ENCODE data around the gene MMP11.
"Not testable (repeated sequence)": the region's sequence is repeated elsewhere in the genome, so short reads cannot be mapped to it uniquely, and the experiment has no call there.

Gene MMP11, protein sequence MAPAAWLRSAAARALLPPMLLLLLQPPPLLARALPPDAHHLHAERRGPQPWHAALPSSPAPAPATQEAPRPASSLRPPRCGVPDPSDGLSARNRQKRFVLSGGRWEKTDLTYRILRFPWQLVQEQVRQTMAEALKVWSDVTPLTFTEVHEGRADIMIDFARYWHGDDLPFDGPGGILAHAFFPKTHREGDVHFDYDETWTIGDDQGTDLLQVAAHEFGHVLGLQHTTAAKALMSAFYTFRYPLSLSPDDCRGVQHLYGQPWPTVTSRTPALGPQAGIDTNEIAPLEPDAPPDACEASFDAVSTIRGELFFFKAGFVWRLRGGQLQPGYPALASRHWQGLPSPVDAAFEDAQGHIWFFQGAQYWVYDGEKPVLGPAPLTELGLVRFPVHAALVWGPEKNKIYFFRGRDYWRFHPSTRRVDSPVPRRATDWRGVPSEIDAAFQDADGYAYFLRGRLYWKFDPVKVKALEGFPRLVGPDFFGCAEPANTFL

DNA sequence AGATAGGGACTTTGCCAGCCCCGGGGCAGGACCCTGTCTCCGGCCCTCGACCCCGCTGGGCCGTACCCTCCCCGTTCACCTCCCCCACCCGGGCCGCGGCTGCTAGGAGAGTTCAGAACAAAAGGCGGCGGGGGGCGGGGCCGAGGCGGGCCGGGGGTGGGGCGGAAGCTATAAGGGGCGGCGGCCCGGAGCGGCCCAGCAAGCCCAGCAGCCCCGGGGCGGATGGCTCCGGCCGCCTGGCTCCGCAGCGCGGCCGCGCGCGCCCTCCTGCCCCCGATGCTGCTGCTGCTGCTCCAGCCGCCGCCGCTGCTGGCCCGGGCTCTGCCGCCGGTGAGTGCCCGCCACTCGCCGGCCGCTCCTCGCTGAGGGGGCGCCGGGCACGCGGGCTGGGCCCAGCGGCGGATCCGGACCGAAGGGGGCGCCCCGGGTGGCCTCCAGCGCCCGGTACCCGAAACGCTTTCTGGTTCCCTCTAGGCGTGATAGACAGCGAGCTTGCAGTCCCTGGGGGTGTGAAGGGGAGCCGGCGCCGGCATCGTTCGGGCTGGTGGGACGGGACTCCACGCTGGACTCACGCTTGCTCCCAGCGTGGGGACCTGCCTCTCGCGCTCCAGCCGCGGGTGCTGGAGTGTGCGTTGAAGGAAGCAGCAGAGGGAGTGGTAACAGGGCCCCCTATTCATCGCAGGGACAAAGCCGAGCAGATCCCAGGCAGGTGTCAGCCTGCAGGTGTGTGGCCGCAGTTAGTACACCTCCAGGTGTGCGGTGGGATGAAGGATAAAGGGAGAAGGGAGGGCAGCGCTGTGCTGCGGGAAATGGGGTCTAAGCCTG lies at the start of gene MMP11:
Gene MMP11, plus strand, starts transcription at position 201 of the 825 bp plus-strand sequence. Its CDS starts 22 bp downstream, at position 223.
- peak; percentile 40 to 66 for DNase-seq

DNA sequence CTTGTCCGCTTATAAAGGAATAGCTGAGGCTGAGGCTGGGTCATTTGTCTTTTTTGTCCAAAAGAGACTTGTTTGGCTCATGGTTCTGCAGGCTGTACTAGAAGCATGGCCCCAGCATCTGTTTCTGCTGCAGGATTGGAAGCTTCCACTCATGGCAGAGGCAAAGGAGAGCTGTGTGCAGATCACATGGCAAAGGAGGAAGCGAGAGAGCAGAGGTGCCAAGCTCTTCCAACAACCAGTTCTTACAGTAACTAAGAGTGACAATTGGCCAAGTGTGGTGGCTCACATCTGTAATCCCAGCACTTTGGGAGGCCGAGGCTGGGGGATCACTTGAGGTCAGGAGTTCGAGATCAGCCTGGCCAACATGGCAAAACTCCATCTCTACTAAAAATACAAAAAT lies 44.5 kb upstream of the MMP11 start:
- DNase-seq, result not testable (repeated sequence)

DNA sequence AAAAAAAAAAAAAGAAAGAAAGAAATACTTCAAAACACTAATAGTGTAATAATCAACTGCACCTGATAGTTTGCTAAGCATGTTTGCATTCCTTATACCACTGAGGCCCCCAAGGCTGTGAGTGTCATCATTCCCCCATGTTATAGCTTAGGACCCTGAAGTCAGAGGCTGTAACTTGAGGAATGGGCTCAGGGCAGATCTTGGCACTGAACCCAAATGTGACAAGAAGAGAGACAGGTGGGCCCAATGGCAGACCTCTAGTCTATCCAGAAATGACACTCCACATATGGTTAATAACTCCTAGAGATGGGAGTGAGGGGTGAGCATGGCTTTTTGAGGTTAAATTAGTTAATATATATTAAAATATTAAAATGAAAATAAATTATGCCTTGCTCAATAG lies 35.0 kb upstream of the MMP11 start:
- no peak for DNase-seq

DNA sequence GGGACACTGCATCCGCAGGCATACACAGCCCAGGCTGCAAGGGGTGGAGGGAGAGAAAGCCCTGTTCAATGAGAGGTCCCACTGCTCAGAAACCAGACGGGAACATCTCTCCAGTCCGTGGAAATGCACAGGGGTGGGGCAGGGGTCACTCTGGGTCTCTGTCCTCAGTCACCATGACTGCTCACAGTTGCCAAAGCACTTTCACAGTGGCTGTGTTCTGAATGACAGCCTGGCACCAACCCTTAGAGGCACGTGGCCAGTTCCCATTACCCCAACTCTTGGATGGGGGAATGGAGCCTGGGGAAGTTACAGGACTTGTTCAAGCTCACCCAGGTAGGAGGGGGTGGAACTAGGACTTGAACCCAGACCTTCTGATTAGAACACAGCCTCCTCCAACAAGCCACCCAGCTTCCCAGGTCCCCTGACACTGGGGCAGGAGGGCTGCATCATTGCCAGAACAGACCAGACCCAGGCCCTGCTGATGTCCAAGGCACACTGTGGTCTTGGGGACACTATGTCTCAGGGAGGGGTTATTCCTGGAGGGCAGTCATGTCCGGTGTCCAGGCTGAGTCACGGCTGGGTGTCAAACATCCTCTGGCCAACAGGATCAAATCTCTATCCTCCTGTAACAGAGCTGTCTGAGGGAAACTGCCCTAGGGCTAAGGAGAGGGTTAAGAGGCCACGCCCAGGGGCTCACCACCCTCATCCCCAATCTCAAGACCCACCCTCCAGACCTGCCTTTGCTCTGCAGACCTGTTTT lies 30.0 kb upstream of the MMP11 start:
- DNase-seq, result no peak

DNA sequence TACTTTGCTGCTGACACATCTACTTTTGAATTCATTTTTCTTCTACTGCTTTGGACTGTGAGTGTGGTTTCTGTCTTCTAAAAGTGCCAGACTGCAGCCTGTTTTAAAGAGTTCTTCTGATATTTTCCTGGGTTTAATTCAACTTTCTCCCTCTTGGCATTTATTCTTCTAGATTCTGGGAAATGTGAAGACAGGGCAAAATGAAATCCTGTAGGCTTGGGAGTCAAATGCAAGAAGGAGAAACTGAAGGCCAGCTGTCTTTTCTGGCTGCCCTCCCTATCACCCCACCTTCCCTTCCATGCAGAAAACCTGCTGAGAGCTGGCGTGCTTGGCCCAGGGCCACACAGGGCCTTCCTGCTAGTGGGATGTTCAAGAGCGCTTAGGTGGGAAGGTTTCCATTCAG lies 29.3 kb upstream of the MMP11 start:
- no peak for DNase-seq

DNA sequence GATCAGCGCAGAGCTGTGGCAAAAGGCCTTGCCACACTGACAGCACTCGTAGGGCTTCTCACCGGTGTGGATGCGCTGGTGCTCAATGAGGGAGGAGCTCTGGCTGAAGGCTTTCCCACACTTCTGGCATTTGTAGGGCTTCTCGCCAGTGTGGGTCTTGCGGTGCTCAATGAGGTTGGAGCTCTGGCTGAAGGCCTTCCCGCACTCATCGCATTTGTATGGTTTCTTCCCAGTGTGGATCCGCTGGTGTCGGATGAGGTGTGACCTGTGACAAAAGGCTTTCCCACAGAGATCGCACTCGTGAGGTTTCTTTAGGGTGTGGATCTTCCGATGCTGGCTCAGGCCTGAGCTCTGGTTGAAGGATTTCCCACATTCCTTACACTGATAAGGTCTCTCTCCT lies 28.6 kb upstream of the MMP11 start:
- DNase-seq, result no peak

DNA sequence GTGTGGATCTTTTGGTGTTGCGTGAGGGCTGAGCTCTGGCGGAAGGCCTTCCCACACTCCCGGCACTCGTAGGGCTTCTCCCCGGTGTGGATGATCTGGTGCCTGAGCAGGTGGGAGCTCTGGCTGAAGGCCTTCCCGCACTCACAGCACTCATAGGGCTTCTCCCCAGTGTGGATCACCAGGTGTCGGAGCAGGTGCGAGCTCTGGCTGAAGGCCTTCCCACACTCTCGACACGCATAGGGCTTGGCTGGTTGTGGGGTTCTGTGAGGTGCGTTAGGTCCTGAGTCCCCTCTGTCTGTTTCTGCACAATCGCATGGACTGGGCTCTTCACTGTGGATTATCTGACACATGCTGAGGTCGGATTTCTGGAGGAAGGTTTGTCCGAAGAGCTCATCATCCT lies 28.2 kb upstream of the MMP11 start:
- no peak for DNase-seq

DNA sequence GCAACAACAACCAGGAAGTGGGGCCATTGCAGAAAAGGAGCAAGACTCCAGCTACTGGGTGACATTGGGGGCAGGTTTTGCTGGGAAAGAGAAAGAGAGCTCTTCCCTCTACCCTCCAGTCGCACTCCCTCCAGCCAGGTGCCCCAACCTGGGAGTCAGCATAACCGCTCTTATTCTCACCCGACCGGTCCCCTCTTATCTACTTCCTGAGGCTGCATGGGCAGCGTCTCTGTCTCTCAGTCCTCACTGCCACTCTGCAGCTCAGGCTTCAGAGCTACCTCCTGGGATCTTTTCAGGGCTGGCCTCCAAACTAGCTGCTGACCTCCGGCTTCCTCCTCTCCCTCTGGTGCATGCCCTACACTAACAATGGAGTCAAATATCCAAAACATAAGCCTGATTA lies 26.9 kb upstream of the MMP11 start:
- no peak for DNase-seq

DNA sequence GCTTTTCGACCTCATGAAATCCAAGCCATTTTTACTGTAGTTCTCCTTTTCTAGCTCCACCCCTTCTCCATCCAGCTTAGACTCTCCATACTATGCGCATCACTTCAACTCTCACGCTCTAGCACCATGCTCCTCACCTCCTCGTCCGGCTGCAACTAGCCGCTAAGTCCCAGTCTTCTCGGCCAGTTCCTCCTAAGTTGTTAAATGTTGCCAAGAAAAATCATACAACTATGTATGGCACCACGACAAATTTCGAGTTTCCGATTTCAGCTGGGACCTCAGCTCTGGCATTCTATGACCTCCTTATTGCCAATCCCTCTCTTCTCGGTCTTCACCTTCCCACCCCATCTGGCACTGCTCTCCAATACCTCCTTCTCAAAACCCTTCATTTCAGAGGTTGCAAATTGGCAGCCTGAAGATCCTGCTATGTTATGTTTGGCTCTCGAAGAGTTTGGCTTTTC lies 22.8 kb upstream of the MMP11 start:
- no peak for DNase-seq

DNA sequence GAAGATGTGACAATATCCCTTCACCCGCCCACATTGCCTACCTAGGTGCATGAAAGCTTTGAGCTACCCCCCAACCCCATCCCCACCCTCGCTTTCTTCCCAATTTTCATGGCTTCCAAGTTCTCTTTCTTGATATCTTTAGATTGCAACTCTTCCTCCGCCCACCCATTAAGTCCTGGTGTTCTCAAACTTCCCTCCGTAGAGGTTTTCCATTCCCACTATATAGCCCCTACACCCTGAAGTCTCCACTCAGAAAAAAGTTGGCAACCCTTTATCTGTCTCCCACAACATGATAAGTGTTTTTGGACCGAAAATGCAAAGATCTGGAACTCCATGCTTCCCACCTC lies 22.3 kb upstream of the MMP11 start:
- no peak for DNase-seq

DNA sequence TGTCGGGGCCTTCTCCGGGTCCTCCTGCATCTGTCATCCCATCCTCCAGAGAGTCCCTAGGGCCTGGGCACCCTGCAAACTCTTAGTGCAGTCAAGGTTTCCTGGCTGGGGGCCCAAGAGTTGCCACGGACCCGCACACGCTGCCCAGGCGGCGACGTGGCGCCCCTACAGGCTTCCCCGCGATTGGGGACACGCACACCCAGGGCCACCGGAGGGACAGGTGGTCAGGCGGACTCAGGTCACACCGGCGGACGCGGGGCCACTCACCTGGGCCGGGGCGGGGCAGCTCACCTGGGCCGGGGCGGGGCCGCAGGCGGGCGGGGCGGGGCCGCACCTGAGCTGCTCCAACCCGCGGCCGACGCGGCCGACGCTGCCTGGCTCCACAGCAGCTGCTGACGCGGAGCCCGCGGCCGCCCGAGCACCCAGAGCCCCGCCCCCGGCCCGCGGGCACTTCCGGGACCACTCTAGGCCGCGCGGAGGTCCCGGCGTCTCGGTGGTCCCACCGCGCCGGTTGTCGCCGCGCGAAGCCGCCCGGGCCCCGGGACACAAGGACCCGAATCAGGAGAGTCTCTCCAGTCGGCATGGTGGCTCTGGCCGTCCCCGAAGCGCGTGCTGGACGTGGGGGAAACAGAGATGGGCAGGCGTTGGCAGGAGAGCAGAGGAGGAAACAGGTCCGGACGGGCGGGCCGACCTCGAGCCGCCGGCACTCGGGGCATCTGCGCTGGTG lies 21.8 kb upstream of the MMP11 start, which contains the start of gene ZNF70:
Gene ZNF70, minus strand, starts transcription at position 399 of the 727 bp plus-strand sequence. CDS start 5,972 bp downstream, outside the sequence.
- peak; percentile 83 to 86 for DNase-seq

DNA sequence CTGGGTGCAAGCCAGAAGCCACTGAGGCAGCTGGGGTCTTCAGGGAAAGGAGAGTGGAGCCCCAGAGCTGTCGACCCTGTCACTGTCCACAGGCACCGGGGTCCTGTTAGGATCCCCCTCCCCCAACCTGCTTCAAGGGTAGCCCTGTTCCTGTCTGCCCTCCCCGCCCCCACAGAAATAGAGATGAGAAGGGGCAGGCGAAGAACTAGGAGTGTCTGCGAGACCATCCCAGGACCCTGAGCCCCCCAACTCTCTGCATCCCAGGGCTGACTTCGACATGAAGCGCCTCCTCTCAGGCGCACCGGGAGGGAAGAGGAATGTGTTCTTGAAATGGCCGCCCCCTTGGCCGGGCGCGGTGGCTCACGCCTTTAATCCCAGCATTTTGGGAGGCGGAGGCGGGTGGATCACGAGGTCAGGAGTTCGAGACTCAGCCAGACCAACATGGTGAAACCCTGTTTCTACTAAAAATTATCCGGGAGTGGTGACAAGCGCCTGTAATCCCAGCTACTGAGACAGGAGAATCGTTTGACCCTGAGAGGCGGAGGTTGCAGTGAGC lies 21.1 kb upstream of the MMP11 start:
- DNase-seq, result no peak

DNA sequence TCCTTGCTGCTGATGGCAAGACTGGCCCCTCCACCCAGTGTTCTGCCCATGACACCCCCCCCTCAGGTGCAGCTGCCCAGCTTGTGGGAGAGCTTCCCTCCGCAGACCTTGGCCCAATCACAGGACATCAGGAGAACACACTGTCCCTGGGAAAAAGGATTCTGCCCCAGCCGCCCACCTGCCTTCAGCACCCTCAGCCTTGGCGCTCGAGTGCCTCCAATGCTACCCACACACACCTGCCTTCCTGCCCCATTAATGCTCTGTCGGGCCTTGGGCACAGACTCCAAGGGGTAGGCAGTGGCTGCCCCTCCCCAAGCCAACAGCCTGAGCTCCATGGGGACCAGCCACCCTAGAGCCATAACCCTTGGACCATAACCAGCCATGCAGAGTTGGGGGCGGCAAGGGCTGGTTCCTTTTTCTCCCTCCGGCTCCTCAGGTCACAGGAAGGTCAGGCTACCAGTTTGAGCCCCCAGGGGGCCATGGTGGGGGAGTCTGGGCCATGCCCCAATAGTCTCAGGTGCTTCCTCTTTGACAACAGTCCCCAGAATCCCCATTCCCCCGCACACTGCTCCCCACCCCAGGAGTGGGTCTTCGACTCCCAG lies 20.5 kb upstream of the MMP11 start:
- no peak for DNase-seq

DNA sequence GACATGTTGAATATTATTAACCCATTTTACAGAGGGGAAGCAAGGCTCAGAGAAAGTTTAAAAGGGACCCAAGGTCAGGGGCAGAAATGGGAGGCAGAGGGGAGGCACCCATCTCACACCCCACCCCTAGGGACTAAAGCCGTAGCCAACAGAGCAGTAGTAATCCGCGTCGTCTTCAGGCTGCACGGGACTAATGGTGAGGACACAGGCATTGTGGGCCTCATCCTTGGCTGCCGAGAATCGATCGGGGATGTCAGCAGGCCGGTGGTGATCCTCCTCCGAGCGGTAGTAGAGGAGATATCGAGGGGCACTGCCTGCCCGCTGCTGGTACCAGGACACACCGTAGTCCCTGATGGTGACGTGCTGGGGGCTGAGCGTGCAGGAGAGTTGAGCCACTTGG lies 19.9 kb upstream of the MMP11 start:
- no peak for DNase-seq

DNA sequence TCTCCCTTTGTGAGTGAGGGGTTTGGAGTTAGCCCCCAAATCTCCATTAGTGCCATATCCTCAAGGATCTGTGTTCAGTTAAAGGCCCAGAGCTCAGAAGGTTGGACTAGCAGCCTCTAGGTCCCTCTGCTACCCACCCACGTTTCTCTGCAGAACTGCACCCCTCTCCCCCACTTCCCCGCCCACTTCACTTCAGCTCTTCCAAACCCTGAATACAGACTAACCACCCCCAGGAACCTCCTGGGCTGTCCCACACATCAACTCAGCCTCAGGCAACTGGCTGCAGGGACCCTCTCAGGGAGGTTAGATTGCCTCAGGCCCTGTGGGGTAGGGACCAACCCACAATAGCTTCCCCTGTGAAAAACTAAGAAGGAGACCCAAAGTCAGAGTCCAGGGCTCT lies 19.3 kb upstream of the MMP11 start:
- no peak for DNase-seq

DNA sequence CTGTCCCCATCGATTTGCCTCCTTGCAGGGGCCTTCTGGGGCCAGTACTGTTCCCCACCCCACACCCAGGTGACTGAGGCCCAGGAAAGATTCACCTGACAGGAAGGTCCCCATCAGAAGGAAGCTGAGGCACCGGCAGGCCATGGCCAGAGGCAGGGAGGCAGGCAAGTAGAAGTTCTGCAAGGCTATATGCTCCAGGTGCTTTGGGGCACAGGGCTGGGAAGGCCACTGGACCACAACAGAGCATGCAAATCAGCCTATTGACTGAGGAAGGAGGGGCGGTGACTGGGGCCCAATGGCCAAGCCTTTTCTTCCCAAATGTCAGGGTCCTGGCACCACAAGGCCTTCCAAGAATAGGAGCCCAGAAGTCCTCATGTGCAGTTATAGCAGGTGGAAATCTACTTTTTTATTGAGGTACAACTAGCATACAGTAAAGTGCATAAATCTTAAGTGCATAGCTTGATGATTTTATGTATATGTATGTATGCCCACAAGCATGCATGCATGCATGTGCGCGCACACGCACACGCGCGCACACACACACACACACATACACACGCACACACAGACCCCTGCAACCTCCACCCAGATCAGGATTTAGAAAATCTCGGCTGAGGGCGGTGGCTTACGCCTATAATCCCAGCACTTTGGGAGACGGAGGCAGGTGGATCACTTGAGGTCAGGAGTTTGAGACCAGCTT lies 18.3 kb upstream of the MMP11 start, which contains the start of gene VPREB3:
Gene VPREB3, minus strand, starts transcription at position 206 of the 700 bp plus-strand sequence. Its CDS starts 62 bp downstream, at position 144.
- DNase-seq, result no peak

DNA sequence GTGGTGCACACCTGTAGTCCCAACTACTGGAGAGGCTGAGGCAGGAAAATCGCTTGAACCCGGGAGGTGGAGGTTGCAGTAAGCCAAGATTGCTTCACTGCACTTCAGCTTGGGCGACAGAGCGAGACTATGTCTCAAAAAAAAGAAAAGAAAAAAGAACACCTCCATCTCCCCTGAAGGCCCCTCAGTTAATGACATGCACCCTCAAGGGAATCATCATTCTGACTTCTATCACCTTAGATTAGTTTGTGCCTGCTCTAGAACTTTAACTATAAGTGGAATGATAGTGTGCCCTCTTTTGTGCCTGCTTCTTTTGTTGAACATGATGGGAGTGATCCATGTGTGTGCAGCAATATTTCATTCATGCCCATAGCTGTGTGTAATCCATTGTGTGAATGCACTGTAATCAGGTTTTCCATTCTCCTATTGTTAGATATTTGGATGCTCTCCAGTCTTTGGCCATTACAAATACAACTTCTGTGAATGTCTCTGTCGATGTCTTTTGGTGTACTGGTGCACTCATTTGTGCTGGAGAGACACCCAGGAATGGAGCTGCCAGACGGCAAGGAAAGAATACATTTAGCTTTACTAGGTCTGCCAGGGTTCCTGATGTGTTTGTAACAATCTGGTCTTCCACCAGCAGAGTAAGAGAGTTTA lies 17.5 kb upstream of the MMP11 start:
- no peak for DNase-seq

DNA sequence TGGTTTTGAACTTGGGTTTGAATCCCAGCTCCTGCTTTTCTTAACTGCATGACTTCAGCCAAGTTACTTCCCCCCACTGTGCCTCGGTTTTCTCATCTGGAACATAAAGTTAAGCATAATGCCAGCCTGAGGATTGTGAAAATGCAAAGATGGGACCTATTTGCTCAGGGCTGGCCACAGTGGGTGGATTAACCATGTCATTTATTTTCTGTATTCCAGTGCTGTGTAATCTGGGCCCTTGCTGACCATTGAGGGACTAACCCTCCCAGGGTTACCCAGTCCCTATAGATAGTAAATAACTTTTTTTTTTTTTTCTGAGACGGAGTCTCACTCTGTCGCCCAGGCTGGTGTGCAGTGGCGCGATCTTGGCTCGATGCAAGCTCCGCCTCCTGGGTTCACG lies 16.9 kb upstream of the MMP11 start:
- DNase-seq, result no peak

DNA sequence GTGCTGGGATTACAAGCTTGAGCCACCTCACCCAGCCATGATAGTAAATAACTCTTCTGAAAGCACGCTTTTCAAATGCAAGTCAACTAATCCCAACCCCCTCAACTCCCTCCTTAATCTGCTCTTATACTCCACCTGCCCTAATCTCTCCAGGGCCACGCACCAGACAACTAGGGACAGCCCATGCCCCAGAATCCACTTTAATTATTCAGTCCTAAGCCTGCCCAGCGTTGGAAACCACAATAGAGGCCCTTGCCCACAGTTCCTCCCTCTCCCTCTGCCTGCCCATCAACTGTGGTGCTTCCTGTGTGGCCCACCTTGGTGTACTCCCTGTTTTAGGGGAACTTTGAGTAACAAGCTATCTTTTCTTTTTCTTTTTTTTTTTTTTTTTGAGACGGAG lies 15.8 kb upstream of the MMP11 start:
- DNase-seq, result no peak

DNA sequence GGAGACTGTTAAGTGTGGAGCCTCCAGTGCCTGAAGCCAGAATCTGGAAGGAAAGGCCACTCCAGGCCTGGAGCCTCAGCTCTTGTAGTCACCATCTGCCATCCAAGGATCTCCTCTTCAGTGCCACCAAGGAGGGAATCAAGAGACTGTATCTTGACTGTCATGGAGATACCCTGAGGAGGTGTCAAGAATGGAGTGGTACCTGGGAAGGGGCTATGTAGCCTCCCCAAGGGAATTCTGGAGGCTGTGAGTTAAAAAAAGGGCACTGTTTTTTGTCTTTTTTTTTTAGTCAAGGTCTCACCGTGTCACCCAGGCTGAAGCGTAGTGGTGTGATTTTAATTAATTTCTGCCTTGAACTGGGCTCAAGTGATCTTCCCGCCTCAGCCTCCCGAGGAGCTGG lies 13.1 kb upstream of the MMP11 start:
- no peak for DNase-seq
